Panc1 (cell line): ENCODE data around the gene ERGIC2. TPM values are rescaled to one million over a fixed set of nuclear protein-coding genes. Genes with fewer than 3 reads are reported as not detected.

Source experiments
- ATAC-seq: fragments of 200-7000 bp; cut with Tn5 transposase; 2 replicates; pipeline ENCODE4 v1.9.1; 2020; ENCODE audit warnings: mild to moderate bottlenecking, moderate library complexity
- BruUV-seq: library from RNA; stranded (reverse); fragments of 400-500 nt; replicated peaks from 2 replicates; lab custom pipeline; 2021; lab: Mats Ljungman, UMichigan
- CTCF ChIA-PET: fragments of 300-600 bp; sonication (Branson Sonifier 250); formaldehyde crosslinking; loops from one replicate; lab custom pipeline; 2022; ENCODE audit warnings: antibody characterized with exemption; lab: Charles Lee
- POLR2A ChIA-PET: fragments of 300-600 bp; sonication (Branson Sonifier 250); formaldehyde crosslinking; loops from one replicate; lab custom pipeline; 2022; ENCODE audit warnings: antibody characterized with exemption; lab: Charles Lee
- DNase-seq: peaks from one replicate; pipeline ENCODE4 v3.0.0-alpha.2; 2010; ENCODE audit warnings: low read depth, low spot score
- H3K27ac ChIP-seq: 2 replicates; pipeline ENCODE4 v1.5.1; 2011; ENCODE audit warnings: mild to moderate bottlenecking, low read length, inconsistent platforms
- H3K27me3 ChIP-seq: fragments of 200-500 bp; sonication (Bioruptor generic); 2 replicates; pipeline ENCODE4 v1.6.0; 2014; ENCODE audit warnings: low read length, inconsistent platforms; ENCODE audit not compliant: control insufficient read depth, insufficient read depth
- H3K36me3 ChIP-seq: fragments of 200-500 bp; sonication (Bioruptor generic); 2 replicates; pipeline ENCODE4 v1.5.1; 2014; ENCODE audit warnings: inconsistent platforms, mild to moderate bottlenecking, low read length, moderate library complexity; ENCODE audit not compliant: control insufficient read depth, insufficient read depth
- H3K4me1 ChIP-seq: 2 replicates; pipeline ENCODE4 v1.5.1; 2011; ENCODE audit warnings: inconsistent platforms, mild to moderate bottlenecking, low read length, moderate library complexity; ENCODE audit not compliant: control insufficient read depth, insufficient read depth
- H3K4me3 ChIP-seq, 2 experiments: 2 replicates each; pipeline ENCODE4 v1.5.1; 2011 to 2012; ENCODE audit warnings: low read depth in 2 of 2, low read length in 2 of 2, mild to moderate bottlenecking in 2 of 2, inconsistent platforms in 1 of 2, moderate library complexity in 1 of 2
- H3K9me3 ChIP-seq: fragments of 200-500 bp; sonication (Bioruptor generic); 2 replicates; pipeline ENCODE4 v1.5.1; 2014; ENCODE audit warnings: low read depth, mild to moderate bottlenecking, inconsistent platforms, low read length, moderate library complexity; ENCODE audit not compliant: control insufficient read depth, insufficient read depth
- CTCF ChIP-seq: fragments of 450-650 bp; IDR thresholded peaks from 2 replicates; pipeline ENCODE4 v1.5.1; 2017; ENCODE audit warnings: mild to moderate bottlenecking
- POLR2AphosphoS5 ChIP-seq: IDR thresholded peaks from 2 replicates; pipeline ENCODE4 v1.6.1; 2012; ENCODE audit warnings: mild to moderate bottlenecking, low read depth, low read length, moderate library complexity
- SIN3A ChIP-seq: IDR thresholded peaks from 2 replicates; pipeline ENCODE4 v1.6.1; 2012; ENCODE audit warnings: low read depth, mild to moderate bottlenecking, low read length, moderate library complexity, borderline replicate concordance; ENCODE audit not compliant: insufficient read depth
- TCF7L2 ChIP-seq: IDR thresholded peaks from 2 replicates; pipeline ENCODE4 v1.6.1; 2011; ENCODE audit warnings: mild to moderate bottlenecking, low read depth, low read length, inconsistent platforms
- in situ Hi-C: cut with HindIII; loops from 2 replicates; pipeline ENCODE4 v1.10.0; 2016; ENCODE audit warnings: low sequenced_read_pairs, low pct_unique_long_range_greater_than_20kb
- intact Hi-C: fragments of 100-400 bp; cut with micrococcal nuclease; formaldehyde crosslinking; loops from one replicate; pipeline ENCODE4 v1.10.0; 2022; ENCODE audit not compliant: unreplicated experiment
- total RNA-seq: library from RNA; stranded (reverse); gene quantifications from one replicate; pipeline ENCODE4 v1.2.1, GENCODE V29; 2021; ENCODE audit not compliant: unreplicated experiment
- TF ChIP-seq, protein P1 (sequence below), 2 experiments: IDR thresholded peaks; 2 replicates each; pipeline ENCODE4 v1.6.1; 2011 to 2012; ENCODE audit warnings: low read depth in 2 of 2, control low read depth in 1 of 2, low read length in 1 of 2, mild to moderate bottlenecking in 1 of 2, moderate library complexity in 1 of 2; ENCODE audit not compliant: insufficient read depth in 1 of 2

ERGIC2 gene
- total RNA-seq, 1 experiment from 2014 or later, result 90.2 TPM

DNA sequence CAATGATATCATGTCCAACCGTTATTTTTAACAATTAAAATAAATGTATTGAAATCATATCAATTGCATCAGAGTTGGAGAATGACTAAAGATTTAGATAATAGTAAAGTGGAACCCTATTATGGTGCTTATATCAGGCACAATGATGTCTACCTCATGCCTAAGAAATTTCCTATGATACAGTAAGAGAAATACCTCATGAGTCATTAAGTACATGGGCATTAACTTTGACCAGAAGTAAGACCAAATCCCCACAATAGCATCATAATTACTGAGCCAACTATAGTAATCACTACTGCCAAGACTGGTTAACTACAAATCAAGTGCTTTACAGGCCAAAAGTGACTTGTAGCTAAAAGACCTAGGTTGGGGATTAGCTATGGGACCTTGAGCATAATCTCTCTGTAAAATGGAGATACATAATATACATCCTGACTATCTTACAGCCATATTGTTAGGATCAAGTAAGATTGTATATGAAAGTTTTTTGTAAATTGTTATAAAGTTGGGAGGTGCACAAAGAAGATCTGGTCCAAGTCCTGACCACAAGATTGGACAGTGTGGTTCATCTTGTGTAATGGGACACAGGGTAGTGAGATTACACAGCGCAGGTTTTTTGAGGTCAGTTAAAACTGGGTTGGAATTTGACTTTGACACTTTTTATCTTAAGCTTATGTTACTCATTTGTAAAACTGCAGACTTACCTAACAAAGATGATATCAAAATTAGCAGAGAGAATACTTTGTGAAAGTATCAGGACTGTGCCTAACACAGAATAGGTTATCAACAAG, 60.5 kb downstream of the ERGIC2 start:
- intact Hi-C loops, result no loop called here
- ATAC-seq (no peak), DNase-seq (peak; percentile 15)
- no peaks in the 10 kb centered on the region for H3K4me1 ChIP-seq
- no peak overlapping the region for H3K27ac ChIP-seq
- no TSS peak for BruUV-seq
- ChIA-PET CTCF (no interaction called here), POLR2A (no interaction called here)
- H3K36me3 ChIP-seq, result no peaks in the 10 kb centered on the region
- H3K9me3 ChIP-seq, result no peaks in the 10 kb centered on the region
- TF ChIP-seq, protein P1, sequence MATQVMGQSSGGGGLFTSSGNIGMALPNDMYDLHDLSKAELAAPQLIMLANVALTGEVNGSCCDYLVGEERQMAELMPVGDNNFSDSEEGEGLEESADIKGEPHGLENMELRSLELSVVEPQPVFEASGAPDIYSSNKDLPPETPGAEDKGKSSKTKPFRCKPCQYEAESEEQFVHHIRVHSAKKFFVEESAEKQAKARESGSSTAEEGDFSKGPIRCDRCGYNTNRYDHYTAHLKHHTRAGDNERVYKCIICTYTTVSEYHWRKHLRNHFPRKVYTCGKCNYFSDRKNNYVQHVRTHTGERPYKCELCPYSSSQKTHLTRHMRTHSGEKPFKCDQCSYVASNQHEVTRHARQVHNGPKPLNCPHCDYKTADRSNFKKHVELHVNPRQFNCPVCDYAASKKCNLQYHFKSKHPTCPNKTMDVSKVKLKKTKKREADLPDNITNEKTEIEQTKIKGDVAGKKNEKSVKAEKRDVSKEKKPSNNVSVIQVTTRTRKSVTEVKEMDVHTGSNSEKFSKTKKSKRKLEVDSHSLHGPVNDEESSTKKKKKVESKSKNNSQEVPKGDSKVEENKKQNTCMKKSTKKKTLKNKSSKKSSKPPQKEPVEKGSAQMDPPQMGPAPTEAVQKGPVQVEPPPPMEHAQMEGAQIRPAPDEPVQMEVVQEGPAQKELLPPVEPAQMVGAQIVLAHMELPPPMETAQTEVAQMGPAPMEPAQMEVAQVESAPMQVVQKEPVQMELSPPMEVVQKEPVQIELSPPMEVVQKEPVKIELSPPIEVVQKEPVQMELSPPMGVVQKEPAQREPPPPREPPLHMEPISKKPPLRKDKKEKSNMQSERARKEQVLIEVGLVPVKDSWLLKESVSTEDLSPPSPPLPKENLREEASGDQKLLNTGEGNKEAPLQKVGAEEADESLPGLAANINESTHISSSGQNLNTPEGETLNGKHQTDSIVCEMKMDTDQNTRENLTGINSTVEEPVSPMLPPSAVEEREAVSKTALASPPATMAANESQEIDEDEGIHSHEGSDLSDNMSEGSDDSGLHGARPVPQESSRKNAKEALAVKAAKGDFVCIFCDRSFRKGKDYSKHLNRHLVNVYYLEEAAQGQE (IDR thresholded peaks at IDR 0.05; ENCODE audit: insufficient read depth in 1 of 2, low read depth in 2 of 2, low read length in 1 of 2), result no peak
- TF ChIP-seq SIN3A (no peak), CTCF (no peak), POLR2AphosphoS5 (no peak), TCF7L2 (no peak)
- no peak overlapping the region for H3K4me3 ChIP-seq
- no peaks in the 10 kb centered on the region for H3K27me3 ChIP-seq
- in situ Hi-C loops, result no loop called here

GRCh38 chr12:29317556-29318363, 63.2 kb downstream of the ERGIC2 start:
- DNase-seq (peak; percentile 69), ATAC-seq (peak; percentile 98)
- BruUV-seq, result no TSS peak
- intact Hi-C loops, result loop anchor here (5.0 kb wide), 2 partner anchors 230 to 245 kb away; no protein-coding TSS in a partner anchor
- CTCF ChIA-PET, result interaction anchor here (0.7 to 1.4 kb wide), 2 partner anchors 199 to 244 kb away, joined by 3 to 7 read pairs; no protein-coding TSS in a partner anchor
- Histone ChIP-seq H3K27me3 (no peaks in the 10 kb centered on the region), H3K9me3 (no peaks in the 10 kb centered on the region), H3K36me3 (no peaks in the 10 kb centered on the region), H3K27ac (no peak overlapping the region), H3K4me3 (no peak overlapping the region), H3K4me1 (no peaks in the 10 kb centered on the region)
- in situ Hi-C loops, result no loop called here
- TF ChIP-seq CTCF (peak; percentile 91), SIN3A (no peak), POLR2AphosphoS5 (no peak), TCF7L2 (no peak)
- POLR2A ChIA-PET, result no interaction called here
